Neural progenitor cell (in vitro differentiated cells): ENCODE data around the gene RALGAPA2. TPM values are rescaled to one million over a fixed set of nuclear protein-coding genes. Genes with fewer than 3 reads are reported as not detected.
A peak's percentile ranks its signal among the peaks of the same experiment; 100 is the strongest.

Experiments used
- DNase-seq: peaks from one replicate; pipeline ENCODE4 v3.0.0-alpha.2; 2016; ENCODE audit warnings: low spot score
- H2AFZ ChIP-seq: fragments of 200-600 bp; sonication (generic); replicated peaks from 2 replicates; pipeline ENCODE4 v1.6.1; 2016; ENCODE audit warnings: antibody characterized with exemption
- H3F3A ChIP-seq: fragments of 200-600 bp; sonication (generic); 2 replicates; pipeline ENCODE4 v1.6.1; 2016; ENCODE audit warnings: antibody characterized with exemption, low read depth
- H3K27ac ChIP-seq: fragments of 200-600 bp; sonication (generic); 2 replicates; pipeline ENCODE4 v1.5.1; 2016; ENCODE audit warnings: mild to moderate bottlenecking
- H3K27me3 ChIP-seq: fragments of 200-600 bp; sonication (generic); 2 replicates; pipeline ENCODE4 v1.6.1; 2016; ENCODE audit warnings: mild to moderate bottlenecking, moderate library complexity
- H3K36me3 ChIP-seq: fragments of 200-600 bp; sonication (generic); 2 replicates; pipeline ENCODE4 v1.5.1; 2016
- H3K4me1 ChIP-seq: fragments of 200-600 bp; sonication (generic); 2 replicates; pipeline ENCODE4 v1.6.1; 2016; ENCODE audit warnings: mixed run types
- H3K4me2 ChIP-seq: fragments of 200-600 bp; sonication (generic); 2 replicates; pipeline ENCODE4 v1.6.1; 2016
- H3K4me3 ChIP-seq: fragments of 200-600 bp; sonication (generic); 2 replicates; pipeline ENCODE4 v1.5.1; 2016
- H3K79me2 ChIP-seq: fragments of 200-600 bp; sonication (generic); 2 replicates; pipeline ENCODE4 v1.6.1; 2016; ENCODE audit warnings: low read depth
- H3K9ac ChIP-seq: fragments of 200-600 bp; sonication (generic); 2 replicates; pipeline ENCODE4 v1.6.1; 2016
- H3K9me3 ChIP-seq: fragments of 200-600 bp; sonication (generic); 2 replicates; pipeline ENCODE4 v1.5.1; 2016; ENCODE audit warnings: low read depth
- H4K20me1 ChIP-seq: fragments of 200-600 bp; sonication (generic); 2 replicates; pipeline ENCODE4 v1.6.1; 2016; ENCODE audit warnings: low read depth
- H3K27ac Mint-ChIP-seq: 3 replicates; pipeline ENCODE4 v1.8.0; 2021; ENCODE audit warnings: mixed read lengths
- H3K27me3 Mint-ChIP-seq: 2 replicates; pipeline ENCODE4 v1.8.0; 2022; ENCODE audit warnings: low read depth, mild to moderate bottlenecking, inconsistent platforms, moderate library complexity, mixed read lengths; ENCODE audit not compliant: insufficient read depth
- H3K36me3 Mint-ChIP-seq: 3 replicates; pipeline ENCODE4 v1.8.0; 2021; ENCODE audit warnings: mixed read lengths
- H3K4me1 Mint-ChIP-seq: 3 replicates; pipeline ENCODE4 v1.8.0; 2021; ENCODE audit warnings: mixed read lengths
- H3K4me3 Mint-ChIP-seq: 3 replicates; pipeline ENCODE4 v1.8.0; 2021; ENCODE audit warnings: mild to moderate bottlenecking, moderate library complexity, mixed read lengths
- H3K9me3 Mint-ChIP-seq: 3 replicates; pipeline ENCODE4 v1.8.0; 2020; ENCODE audit warnings: mixed read lengths
- EZH2 ChIP-seq: fragments of 200-600 bp; sonication (generic); IDR thresholded peaks from 2 replicates; pipeline ENCODE4 v1.6.1; 2017; ENCODE audit warnings: antibody characterized with exemption, mild to moderate bottlenecking, moderate library complexity
- EZH2phosphoT487 ChIP-seq: fragments of 200-600 bp; sonication (generic); IDR thresholded peaks from 2 replicates; pipeline ENCODE4 v1.6.1; 2017; ENCODE audit warnings: antibody characterized with exemption
- total RNA-seq: library from RNA; depleted of rRNA; stranded (reverse); fragments of >200 nt; gene quantifications from 2 replicates; pipeline ENCODE4 v1.2.3, GENCODE V29; 2015; ENCODE audit warnings: low replicate concordance
- TF ChIP-seq, protein P1 (sequence below): fragments of 200-600 bp; sonication (generic); IDR thresholded peaks from 2 replicates; pipeline ENCODE4 v1.5.1; 2017; ENCODE audit warnings: antibody characterized with exemption, mild to moderate bottlenecking

Gene RALGAPA2
- total RNA-seq, 1 donor from 2014 or later, result 25.9 TPM

- Histone ChIP-seq H4K20me1 (peaks cover 17% of the 10 kb centered on the region), H3K4me1 (peaks cover 23% of the 10 kb centered on the region), H3K4me2 (no peak overlapping the region), H3K79me2 (no peaks in the 10 kb centered on the region), H3F3A (peaks cover 14% of the 10 kb centered on the region), H3K27ac (no peak overlapping the region), H3K9ac (no peak overlapping the region), H3K27me3 (peaks cover 10% of the 10 kb centered on the region), H3K36me3 (no peaks in the 10 kb centered on the region), H3K9me3 (no peaks in the 10 kb centered on the region), H3K4me3 (no peak overlapping the region), H2AFZ (no peak overlapping the region)
- Mint-ChIP-seq H3K36me3 (peaks cover 15% of the 10 kb centered on the region), H3K27me3 (peaks cover 10% of the 10 kb centered on the region), H3K27ac (no peak overlapping the region), H3K4me3 (no peak overlapping the region), H3K4me1 (peaks cover 30% of the 10 kb centered on the region), H3K9me3 (no peaks in the 10 kb centered on the region)
- DNase-seq, result no peak
- TF ChIP-seq EZH2phosphoT487, result no peak
- TF ChIP-seq EZH2, result no peak
Observed at GRCh38 chr20:20398123-20398522, 314.3 kb downstream of the RALGAPA2 start.

- TF ChIP-seq EZH2, result no peak
- TF ChIP-seq, protein P1, sequence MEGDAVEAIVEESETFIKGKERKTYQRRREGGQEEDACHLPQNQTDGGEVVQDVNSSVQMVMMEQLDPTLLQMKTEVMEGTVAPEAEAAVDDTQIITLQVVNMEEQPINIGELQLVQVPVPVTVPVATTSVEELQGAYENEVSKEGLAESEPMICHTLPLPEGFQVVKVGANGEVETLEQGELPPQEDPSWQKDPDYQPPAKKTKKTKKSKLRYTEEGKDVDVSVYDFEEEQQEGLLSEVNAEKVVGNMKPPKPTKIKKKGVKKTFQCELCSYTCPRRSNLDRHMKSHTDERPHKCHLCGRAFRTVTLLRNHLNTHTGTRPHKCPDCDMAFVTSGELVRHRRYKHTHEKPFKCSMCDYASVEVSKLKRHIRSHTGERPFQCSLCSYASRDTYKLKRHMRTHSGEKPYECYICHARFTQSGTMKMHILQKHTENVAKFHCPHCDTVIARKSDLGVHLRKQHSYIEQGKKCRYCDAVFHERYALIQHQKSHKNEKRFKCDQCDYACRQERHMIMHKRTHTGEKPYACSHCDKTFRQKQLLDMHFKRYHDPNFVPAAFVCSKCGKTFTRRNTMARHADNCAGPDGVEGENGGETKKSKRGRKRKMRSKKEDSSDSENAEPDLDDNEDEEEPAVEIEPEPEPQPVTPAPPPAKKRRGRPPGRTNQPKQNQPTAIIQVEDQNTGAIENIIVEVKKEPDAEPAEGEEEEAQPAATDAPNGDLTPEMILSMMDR, result no peak
- Histone ChIP-seq H2AFZ (no peak overlapping the region), H3K36me3 (no peaks in the 10 kb centered on the region), H3K27ac (no peak overlapping the region), H3F3A (peaks cover 14% of the 10 kb centered on the region), H3K9ac (no peak overlapping the region), H3K79me2 (no peaks in the 10 kb centered on the region), H3K4me3 (no peak overlapping the region), H3K4me1 (peaks cover 28% of the 10 kb centered on the region), H3K27me3 (peaks cover 10% of the 10 kb centered on the region), H3K9me3 (no peaks in the 10 kb centered on the region), H4K20me1 (peaks cover 23% of the 10 kb centered on the region), H3K4me2 (peak overlapping the region; percentile 57)
- Mint-ChIP-seq H3K9me3 (no peaks in the 10 kb centered on the region), H3K4me3 (peak overlapping the region; percentile 33), H3K4me1 (peaks cover 36% of the 10 kb centered on the region), H3K27me3 (peaks cover 10% of the 10 kb centered on the region), H3K36me3 (peaks cover 21% of the 10 kb centered on the region), H3K27ac (no peak overlapping the region)
- DNase-seq, result no peak
Observed at GRCh38 chr20:20396794-20397193, 315.6 kb downstream of the RALGAPA2 start.

GRCh38 chr20:20395903-20396568, 316.4 kb downstream of the RALGAPA2 start:
- peaks cover 10% of the 10 kb centered on the region for H3K27me3 Mint-ChIP-seq
- Histone ChIP-seq H3K4me3 (no peak overlapping the region), H3K79me2 (no peaks in the 10 kb centered on the region), H4K20me1 (peaks cover 23% of the 10 kb centered on the region), H3K9ac (no peak overlapping the region), H2AFZ (no peak overlapping the region), H3K27ac (no peak overlapping the region), H3K36me3 (no peaks in the 10 kb centered on the region), H3K27me3 (peaks cover 10% of the 10 kb centered on the region), H3K4me1 (peaks cover 28% of the 10 kb centered on the region), H3F3A (peaks cover 14% of the 10 kb centered on the region), H3K4me2 (peak overlapping the region; percentile 57), H3K9me3 (no peaks in the 10 kb centered on the region)
- H3K27ac Mint-ChIP-seq, result peak overlapping the region; percentile 53
- H3K9me3 Mint-ChIP-seq, result no peaks in the 10 kb centered on the region
- TF ChIP-seq EZH2phosphoT487, result no peak
- no peak for TF ChIP-seq EZH2
- TF ChIP-seq, protein P1, result no peak
- DNase-seq, result peak; percentile 88
- peaks cover 23% of the 10 kb centered on the region for H3K36me3 Mint-ChIP-seq
- peaks cover 37% of the 10 kb centered on the region for H3K4me1 Mint-ChIP-seq
- H3K4me3 Mint-ChIP-seq, result peak overlapping the region; percentile 71

- Histone ChIP-seq H3K9ac (no peak overlapping the region), H3F3A (peaks cover 14% of the 10 kb centered on the region), H2AFZ (no peak overlapping the region), H3K79me2 (no peaks in the 10 kb centered on the region), H3K9me3 (no peaks in the 10 kb centered on the region), H3K27ac (no peak overlapping the region), H3K4me3 (no peak overlapping the region), H3K27me3 (peaks cover 10% of the 10 kb centered on the region), H4K20me1 (peaks cover 23% of the 10 kb centered on the region), H3K36me3 (no peaks in the 10 kb centered on the region), H3K4me2 (no peak overlapping the region), H3K4me1 (peaks cover 28% of the 10 kb centered on the region)
- no peak overlapping the region for H3K27ac Mint-ChIP-seq
- H3K4me3 Mint-ChIP-seq, result no peak overlapping the region
- no peak for TF ChIP-seq EZH2phosphoT487
- TF ChIP-seq, protein P1, result no peak
- TF ChIP-seq EZH2, result no peak
- H3K4me1 Mint-ChIP-seq, result peaks cover 40% of the 10 kb centered on the region
- no peak for DNase-seq
- H3K36me3 Mint-ChIP-seq, result peaks cover 26% of the 10 kb centered on the region
- H3K9me3 Mint-ChIP-seq, result no peaks in the 10 kb centered on the region
- H3K27me3 Mint-ChIP-seq, result peaks cover 8% of the 10 kb centered on the region
Observed at GRCh38 chr20:20395087-20395486, 317.4 kb downstream of the RALGAPA2 start.
